GM19463 (cell line): ENCODE results near the gene DPM2.
A peak's percentile ranks its signal among the peaks of the same experiment; 100 is the strongest.

Experiments
- ATAC-seq: cut with Tn5 transposase; IDR thresholded peaks from one replicate; pipeline ENCODE4 v1.9.1; 2021; ENCODE audit warnings: mild to moderate bottlenecking, moderate library complexity; ENCODE audit not compliant: unreplicated experiment

The DPM2 gene

GRCh38 chr9:127973169-127974000, 35.7 kb upstream of the DPM2 start:
- ATAC-seq = no peak

- no peak for ATAC-seq
Measured at GRCh38 chr9:127972236-127972871, 34.7 kb upstream of the DPM2 start.

- no peak for ATAC-seq
Measured at GRCh38 chr9:127971357-127972235, 33.9 kb upstream of the DPM2 start.

- ATAC-seq = peak; percentile 79
Measured at GRCh38 chr9:127970401-127971313, 33.0 kb upstream of the DPM2 start.

- no peak for ATAC-seq
Measured at GRCh38 chr9:127968700-127969383, 31.2 kb upstream of the DPM2 start.

- no peak for ATAC-seq
Measured at GRCh38 chr9:127968042-127968441, 30.4 kb upstream of the DPM2 start.

GRCh38 chr9:127967151-127967809, 29.6 kb upstream of the DPM2 start:
- no peak for ATAC-seq

GRCh38 chr9:127966416-127967150, 28.9 kb upstream of the DPM2 start:
- no peak for ATAC-seq

- ATAC-seq = no peak
Measured at GRCh38 chr9:127965953-127966352, 28.3 kb upstream of the DPM2 start.

- no peak for ATAC-seq
Measured at GRCh38 chr9:127963359-127964064, 25.9 kb upstream of the DPM2 start.

- ATAC-seq = no peak
Measured at GRCh38 chr9:127963041-127963358, 25.3 kb upstream of the DPM2 start.

- ATAC-seq = no peak
Measured at GRCh38 chr9:127962278-127962677, 24.6 kb upstream of the DPM2 start.

GRCh38 chr9:127961613-127962155, 24.0 kb upstream of the DPM2 start:
- ATAC-seq = no peak

- ATAC-seq = no peak
Measured at GRCh38 chr9:127961155-127961490, 23.5 kb upstream of the DPM2 start.

GRCh38 chr9:127960410-127961154, 22.9 kb upstream of the DPM2 start:
- no peak for ATAC-seq

GRCh38 chr9:127959841-127960409, 22.3 kb upstream of the DPM2 start:
- no peak for ATAC-seq

GRCh38 chr9:127959398-127959797, 21.7 kb upstream of the DPM2 start:
- no peak for ATAC-seq
